HepG2 (cell line): ENCODE data around the gene TMEM219. TPM values are rescaled to one million over a fixed set of nuclear protein-coding genes. Genes with fewer than 3 reads are reported as not detected.

Experiments
- HIVEP1 ChIP-seq: sonication (generic); formaldehyde crosslinking; IDR thresholded peaks from 2 replicates; pipeline ENCODE4 v1.4.0; 2020; ENCODE audit warnings: mild to moderate bottlenecking, missing genetic modification reagents
- HNRNPK ChIP-seq: fragments of 200-400 bp; formaldehyde crosslinking; IDR thresholded peaks from 2 replicates; pipeline ENCODE4 v1.6.1; 2018; ENCODE audit warnings: low read length, low read depth, moderate library complexity, mild to moderate bottlenecking; ENCODE audit not compliant: poor library complexity, severe bottlenecking
- MIER3 ChIP-seq: IDR thresholded peaks from 2 replicates; pipeline ENCODE4 v1.6.1; 2016; ENCODE audit warnings: missing compliant biosample characterization, borderline replicate concordance
- SALL2 ChIP-seq: sonication (generic); formaldehyde crosslinking; IDR thresholded peaks from 2 replicates; pipeline ENCODE4 v1.8.1; 2023; ENCODE audit warnings: mild to moderate bottlenecking, missing genetic modification reagents, inconsistent platforms
- SRF ChIP-seq: IDR thresholded peaks from 2 replicates; pipeline ENCODE4 v1.6.1; 2011; ENCODE audit warnings: mild to moderate bottlenecking, low read depth, low read length, moderate library complexity
- TSC22D2 ChIP-seq: sonication (generic); formaldehyde crosslinking; IDR thresholded peaks from 2 replicates; pipeline ENCODE4 v1.5.1; 2020; ENCODE audit warnings: missing genetic modification reagents, mild to moderate bottlenecking, borderline replicate concordance
- U2AF1 ChIP-seq: fragments of 200-400 bp; formaldehyde crosslinking; optimal IDR thresholded peaks from 2 replicates; pipeline ENCODE3; 2017; ENCODE audit warnings: mild to moderate bottlenecking, low read depth, low read length
- YEATS4 ChIP-seq: sonication (generic); formaldehyde crosslinking; IDR thresholded peaks from 2 replicates; pipeline ENCODE4 v1.4.0; 2020; ENCODE audit warnings: missing genetic modification reagents, borderline replicate concordance
- ZC3H13 ChIP-seq: sonication (generic); formaldehyde crosslinking; IDR thresholded peaks from 2 replicates; pipeline ENCODE4 v1.8.1; 2023; ENCODE audit warnings: mild to moderate bottlenecking, missing genetic modification reagents, moderate library complexity
- ZFP90 ChIP-seq: sonication (generic); formaldehyde crosslinking; IDR thresholded peaks from 2 replicates; pipeline ENCODE4 v1.8.0; 2022; ENCODE audit warnings: missing genetic modification reagents, mild to moderate bottlenecking, inconsistent platforms, borderline replicate concordance
- ZNF44 ChIP-seq: sonication (generic); formaldehyde crosslinking; IDR thresholded peaks from 2 replicates; pipeline ENCODE4 v1.5.1; 2020; ENCODE audit warnings: mild to moderate bottlenecking, missing genetic modification reagents
- ZNF768 ChIP-seq: sonication (generic); formaldehyde crosslinking; IDR thresholded peaks from 2 replicates; pipeline ENCODE4 v1.4.0; 2020; ENCODE audit warnings: missing genetic modification reagents
- polyA plus RNA-seq, 8 experiments: library from polyadenylated mRNA; depleted of rRNA in 3 of 8; stranded (reverse) in 7 of 8; unstranded in 1 of 8; fragments of >200 nt; fragmentation: Illumina TruSeq in 4 of 8; extraction: Trizol in 4 of 8; gene quantifications; 2 replicates each; pipeline versions ENCODE4 v1.2.1 to v1.2.3, GENCODE V29; 2011 to 2016; ENCODE audit warnings: low read depth in 4 of 8, missing spikeins in 1 of 8, mixed read lengths in 1 of 8; ENCODE audit not compliant: insufficient read depth in 1 of 8
- total RNA-seq, 5 experiments: library from RNA; depleted of rRNA; stranded (reverse); fragments of >200 nt; fragmentation: Illumina TruSeq; extraction: Trizol; gene quantifications; 2 replicates each; pipeline ENCODE4 v1.2.3, GENCODE V29; 2016; ENCODE audit warnings: low read depth in 1 of 5
- TF ChIP-seq, protein P1 (sequence below): fragments of 450-650 bp; IDR thresholded peaks from 2 replicates; pipeline ENCODE4 v1.6.1; 2016
- TF ChIP-seq, protein P2 (sequence below): sonication (generic); formaldehyde crosslinking; IDR thresholded peaks from 2 replicates; pipeline ENCODE4 v1.5.1; 2020; ENCODE audit warnings: mild to moderate bottlenecking, missing genetic modification reagents, moderate library complexity
- TF ChIP-seq, protein P3 (sequence below): IDR thresholded peaks from 2 replicates; pipeline ENCODE4 v1.6.1; 2018; ENCODE audit warnings: missing genetic modification reagents, mild to moderate bottlenecking, missing compliant biosample characterization
- TF ChIP-seq, protein P4 (sequence below): sonication (generic); formaldehyde crosslinking; IDR thresholded peaks from 2 replicates; pipeline ENCODE4 v1.4.0; 2020; ENCODE audit warnings: missing genetic modification reagents
- TF ChIP-seq, protein P5 (sequence below), 2 experiments: fragments of 450-650 bp in 1 of 2; sonication (generic) in 1 of 2; formaldehyde crosslinking; IDR thresholded peaks; 2 replicates each; pipeline versions ENCODE4 v1.5.0 to v1.8.0; 2020 to 2022; ENCODE audit warnings: mild to moderate bottlenecking in 1 of 2, missing genetic modification reagents in 1 of 2

TMEM219 gene
- total and polyA plus RNA-seq, 2 of the 13 experiments (the other 11 are each of a cell fraction or from before 2014, with no cell fraction given) = 105 to 115 TPM

DNA sequence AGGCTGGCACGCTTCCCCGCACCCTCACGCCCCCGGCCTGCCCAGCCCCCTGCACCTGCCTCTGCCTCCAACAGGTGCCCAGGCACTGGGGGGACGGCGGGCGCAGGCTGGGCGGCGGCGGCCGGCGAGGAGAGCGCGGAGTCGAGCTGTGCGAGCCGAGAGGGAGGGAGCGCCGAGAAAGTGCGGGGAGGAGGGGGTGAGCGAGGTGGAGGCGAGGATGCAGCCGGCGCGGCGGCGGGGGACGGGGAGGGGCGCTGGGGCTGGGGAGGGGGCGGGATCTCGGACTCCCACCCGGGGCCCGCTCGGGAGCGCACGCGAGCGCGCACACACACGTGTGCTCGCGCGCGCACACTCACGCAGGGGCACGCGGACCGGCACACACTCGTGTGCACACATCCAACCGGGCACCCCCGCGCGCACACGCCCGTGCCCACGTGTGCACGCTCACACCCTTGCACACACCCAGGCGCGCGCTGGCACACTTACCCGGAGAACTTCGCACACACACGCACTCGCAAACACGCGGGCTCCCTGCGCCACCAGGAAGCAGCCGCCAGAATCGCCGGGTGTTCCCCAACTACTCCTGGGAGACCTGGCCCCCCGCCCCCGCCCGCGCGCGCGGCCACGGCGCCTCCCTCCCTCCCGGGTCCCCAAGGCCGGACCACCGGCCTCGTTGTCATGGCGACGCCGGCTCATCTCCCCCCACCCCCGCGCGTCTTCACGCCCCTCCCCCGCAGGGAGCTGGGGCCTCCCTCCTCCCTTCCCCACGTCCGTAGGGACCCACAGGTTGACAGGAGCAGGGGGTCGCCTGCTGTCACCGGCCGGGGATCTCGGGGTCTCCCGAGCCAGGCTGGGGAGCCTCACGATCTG, 49.2 kb downstream of the TMEM219 start, which contains the start of gene DOC2A (continued):
- TF ChIP-seq U2AF1 (no peak), YEATS4 (CRISPR knock-in tag) (no peak), MIER3 (CRISPR knock-in tag) (no peak), ZNF44 (no peak), ZNF768 (CRISPR knock-in tag) (no peak), HNRNPK (peak; percentile 66), ZFP90 (CRISPR knock-in tag) (no peak), SRF (no peak), TSC22D2 (CRISPR knock-in tag) (no peak), ZC3H13 (CRISPR knock-in tag) (no peak), SALL2 (CRISPR knock-in tag) (0 out of 2 replicates have a peak, but pooled peaks have one; percentile 44), HIVEP1 (CRISPR knock-in tag) (0 out of 2 replicates have a peak, but pooled peaks have one; percentile 21)
- TF ChIP-seq, protein P1, sequence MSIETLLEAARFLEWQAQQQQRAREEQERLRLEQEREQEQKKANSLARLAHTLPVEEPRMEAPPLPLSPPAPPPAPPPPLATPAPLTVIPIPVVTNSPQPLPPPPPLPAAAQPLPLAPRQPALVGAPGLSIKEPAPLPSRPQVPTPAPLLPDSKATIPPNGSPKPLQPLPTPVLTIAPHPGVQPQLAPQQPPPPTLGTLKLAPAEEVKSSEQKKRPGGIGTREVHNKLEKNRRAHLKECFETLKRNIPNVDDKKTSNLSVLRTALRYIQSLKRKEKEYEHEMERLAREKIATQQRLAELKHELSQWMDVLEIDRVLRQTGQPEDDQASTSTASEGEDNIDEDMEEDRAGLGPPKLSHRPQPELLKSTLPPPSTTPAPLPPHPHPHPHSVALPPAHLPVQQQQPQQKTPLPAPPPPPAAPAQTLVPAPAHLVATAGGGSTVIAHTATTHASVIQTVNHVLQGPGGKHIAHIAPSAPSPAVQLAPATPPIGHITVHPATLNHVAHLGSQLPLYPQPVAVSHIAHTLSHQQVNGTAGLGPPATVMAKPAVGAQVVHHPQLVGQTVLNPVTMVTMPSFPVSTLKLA = 0 out of 2 replicates have a peak, but pooled peaks have one; percentile 22
- TF ChIP-seq, protein P2, sequence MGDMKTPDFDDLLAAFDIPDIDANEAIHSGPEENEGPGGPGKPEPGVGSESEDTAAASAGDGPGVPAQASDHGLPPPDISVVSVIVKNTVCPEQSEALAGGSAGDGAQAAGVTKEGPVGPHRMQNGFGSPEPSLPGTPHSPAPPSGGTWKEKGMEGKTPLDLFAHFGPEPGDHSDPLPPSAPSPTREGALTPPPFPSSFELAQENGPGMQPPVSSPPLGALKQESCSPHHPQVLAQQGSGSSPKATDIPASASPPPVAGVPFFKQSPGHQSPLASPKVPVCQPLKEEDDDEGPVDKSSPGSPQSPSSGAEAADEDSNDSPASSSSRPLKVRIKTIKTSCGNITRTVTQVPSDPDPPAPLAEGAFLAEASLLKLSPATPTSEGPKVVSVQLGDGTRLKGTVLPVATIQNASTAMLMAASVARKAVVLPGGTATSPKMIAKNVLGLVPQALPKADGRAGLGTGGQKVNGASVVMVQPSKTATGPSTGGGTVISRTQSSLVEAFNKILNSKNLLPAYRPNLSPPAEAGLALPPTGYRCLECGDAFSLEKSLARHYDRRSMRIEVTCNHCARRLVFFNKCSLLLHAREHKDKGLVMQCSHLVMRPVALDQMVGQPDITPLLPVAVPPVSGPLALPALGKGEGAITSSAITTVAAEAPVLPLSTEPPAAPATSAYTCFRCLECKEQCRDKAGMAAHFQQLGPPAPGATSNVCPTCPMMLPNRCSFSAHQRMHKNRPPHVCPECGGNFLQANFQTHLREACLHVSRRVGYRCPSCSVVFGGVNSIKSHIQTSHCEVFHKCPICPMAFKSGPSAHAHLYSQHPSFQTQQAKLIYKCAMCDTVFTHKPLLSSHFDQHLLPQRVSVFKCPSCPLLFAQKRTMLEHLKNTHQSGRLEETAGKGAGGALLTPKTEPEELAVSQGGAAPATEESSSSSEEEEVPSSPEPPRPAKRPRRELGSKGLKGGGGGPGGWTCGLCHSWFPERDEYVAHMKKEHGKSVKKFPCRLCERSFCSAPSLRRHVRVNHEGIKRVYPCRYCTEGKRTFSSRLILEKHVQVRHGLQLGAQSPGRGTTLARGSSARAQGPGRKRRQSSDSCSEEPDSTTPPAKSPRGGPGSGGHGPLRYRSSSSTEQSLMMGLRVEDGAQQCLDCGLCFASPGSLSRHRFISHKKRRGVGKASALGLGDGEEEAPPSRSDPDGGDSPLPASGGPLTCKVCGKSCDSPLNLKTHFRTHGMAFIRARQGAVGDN (CRISPR knock-in tag) = peak; percentile 32; the same call in 1 of the 2 replicates
- TF ChIP-seq, protein P3, sequence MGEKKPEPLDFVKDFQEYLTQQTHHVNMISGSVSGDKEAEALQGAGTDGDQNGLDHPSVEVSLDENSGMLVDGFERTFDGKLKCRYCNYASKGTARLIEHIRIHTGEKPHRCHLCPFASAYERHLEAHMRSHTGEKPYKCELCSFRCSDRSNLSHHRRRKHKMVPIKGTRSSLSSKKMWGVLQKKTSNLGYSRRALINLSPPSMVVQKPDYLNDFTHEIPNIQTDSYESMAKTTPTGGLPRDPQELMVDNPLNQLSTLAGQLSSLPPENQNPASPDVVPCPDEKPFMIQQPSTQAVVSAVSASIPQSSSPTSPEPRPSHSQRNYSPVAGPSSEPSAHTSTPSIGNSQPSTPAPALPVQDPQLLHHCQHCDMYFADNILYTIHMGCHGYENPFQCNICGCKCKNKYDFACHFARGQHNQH (CRISPR knock-in tag) = no peak
- TF ChIP-seq, protein P4, sequence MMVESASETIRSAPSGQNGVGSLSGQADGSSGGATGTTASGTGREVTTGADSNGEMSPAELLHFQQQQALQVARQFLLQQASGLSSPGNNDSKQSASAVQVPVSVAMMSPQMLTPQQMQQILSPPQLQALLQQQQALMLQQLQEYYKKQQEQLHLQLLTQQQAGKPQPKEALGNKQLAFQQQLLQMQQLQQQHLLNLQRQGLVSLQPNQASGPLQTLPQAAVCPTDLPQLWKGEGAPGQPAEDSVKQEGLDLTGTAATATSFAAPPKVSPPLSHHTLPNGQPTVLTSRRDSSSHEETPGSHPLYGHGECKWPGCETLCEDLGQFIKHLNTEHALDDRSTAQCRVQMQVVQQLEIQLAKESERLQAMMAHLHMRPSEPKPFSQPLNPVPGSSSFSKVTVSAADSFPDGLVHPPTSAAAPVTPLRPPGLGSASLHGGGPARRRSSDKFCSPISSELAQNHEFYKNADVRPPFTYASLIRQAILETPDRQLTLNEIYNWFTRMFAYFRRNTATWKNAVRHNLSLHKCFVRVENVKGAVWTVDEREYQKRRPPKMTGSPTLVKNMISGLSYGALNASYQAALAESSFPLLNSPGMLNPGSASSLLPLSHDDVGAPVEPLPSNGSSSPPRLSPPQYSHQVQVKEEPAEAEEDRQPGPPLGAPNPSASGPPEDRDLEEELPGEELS (CRISPR knock-in tag) = no peak
- TF ChIP-seq, protein P5, sequence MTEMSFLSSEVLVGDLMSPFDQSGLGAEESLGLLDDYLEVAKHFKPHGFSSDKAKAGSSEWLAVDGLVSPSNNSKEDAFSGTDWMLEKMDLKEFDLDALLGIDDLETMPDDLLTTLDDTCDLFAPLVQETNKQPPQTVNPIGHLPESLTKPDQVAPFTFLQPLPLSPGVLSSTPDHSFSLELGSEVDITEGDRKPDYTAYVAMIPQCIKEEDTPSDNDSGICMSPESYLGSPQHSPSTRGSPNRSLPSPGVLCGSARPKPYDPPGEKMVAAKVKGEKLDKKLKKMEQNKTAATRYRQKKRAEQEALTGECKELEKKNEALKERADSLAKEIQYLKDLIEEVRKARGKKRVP (CRISPR knock-in tag; IDR thresholded peaks at IDR 0.05) = no peak
